Suppressor macrophage treated with lipopolysaccharide for 1 hour (primary cell): ENCODE measurements around the gene KLF11.

Experiments
- DNase-seq, 3 donors: peaks; one replicate each; pipeline ENCODE4 v3.0.0-alpha.2; 2020 to 2022

KLF11 gene

DNA sequence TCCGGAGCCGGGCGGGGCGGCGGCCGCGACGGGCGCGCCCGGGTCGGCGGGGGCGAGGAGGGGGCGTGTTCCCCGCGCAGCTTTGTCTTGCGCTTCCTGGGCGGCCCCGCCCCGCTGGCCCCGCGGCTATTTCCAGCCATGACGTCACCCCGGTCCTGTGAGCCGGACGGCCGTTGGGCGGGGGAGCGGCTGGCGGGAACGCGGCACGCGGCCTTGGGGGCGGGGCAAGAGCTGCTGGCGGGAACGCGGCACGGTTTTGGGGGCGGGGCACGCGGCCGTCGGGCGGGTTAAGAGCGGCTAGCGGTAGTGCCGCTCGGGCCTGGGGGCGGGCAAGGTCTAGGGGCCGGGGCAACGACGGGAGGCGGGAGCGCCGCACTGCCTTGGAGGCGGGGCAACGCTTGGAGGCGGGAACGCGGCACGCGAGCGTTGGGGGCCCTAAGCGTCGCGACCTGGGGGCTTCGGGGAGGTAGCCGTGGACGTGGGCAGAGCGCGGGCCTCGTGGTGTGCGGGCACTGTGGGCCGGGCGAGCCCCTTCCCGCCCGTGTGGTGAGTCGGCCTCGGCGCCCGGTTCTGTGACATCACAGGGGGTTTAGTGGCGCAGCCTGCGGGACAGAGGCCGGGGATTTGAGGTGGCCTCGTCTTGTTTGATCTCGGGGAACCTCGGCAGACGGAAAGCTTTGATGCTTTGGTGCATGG, 704 bp downstream of the KLF11 start:
- DNase-seq, result peak; percentile 98 to 99 (median 99)

- no peak for DNase-seq
Observed at GRCh38 chr2:10045561-10046355, 2.4 kb downstream of the KLF11 start.

GRCh38 chr2:10046931-10047330, 3.6 kb downstream of the KLF11 start:
- no peak for DNase-seq

- DNase-seq, result no peak
Observed at GRCh38 chr2:10047616-10048500, 4.5 kb downstream of the KLF11 start.

- DNase-seq, result peak; percentile 65 to 79 (median 78)
Observed at GRCh38 chr2:10048501-10049171, 5.3 kb downstream of the KLF11 start.

DNA sequence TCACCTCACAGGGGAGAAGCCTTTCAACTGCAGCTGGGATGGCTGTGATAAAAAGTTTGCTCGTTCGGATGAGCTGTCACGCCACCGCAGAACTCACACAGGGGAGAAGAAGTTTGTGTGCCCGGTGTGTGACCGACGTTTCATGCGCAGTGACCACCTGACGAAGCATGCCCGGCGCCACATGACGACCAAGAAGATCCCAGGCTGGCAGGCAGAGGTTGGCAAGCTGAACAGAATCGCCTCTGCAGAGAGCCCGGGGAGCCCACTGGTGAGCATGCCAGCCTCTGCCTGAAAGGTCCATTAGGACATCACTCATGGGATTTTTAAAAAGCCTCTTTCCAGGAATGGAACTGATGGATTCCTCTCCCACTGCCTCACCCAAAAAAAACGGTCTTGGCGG, 8.9 kb downstream of the KLF11 start:
- DNase-seq, result no peak

DNA sequence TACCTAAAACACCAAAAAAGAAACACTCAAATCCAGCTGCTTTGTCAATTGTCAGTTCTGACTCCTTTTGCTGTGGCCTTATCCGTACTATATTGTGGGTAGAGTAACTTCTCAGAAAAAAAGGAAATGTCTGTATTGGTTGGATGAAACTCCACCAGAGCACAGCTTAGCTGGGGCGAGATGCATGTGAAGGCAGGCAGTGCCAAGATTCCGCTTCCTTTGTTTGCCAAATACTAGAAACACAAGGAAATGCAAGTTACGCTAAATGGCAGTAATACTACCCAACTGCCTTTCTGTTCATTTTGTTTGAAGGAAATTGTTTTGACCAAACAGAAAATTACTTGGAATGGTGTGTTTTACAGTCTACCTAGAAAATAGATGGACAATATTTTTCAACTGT, 10.0 kb downstream of the KLF11 start:
- no peak for DNase-seq

- no peak for DNase-seq
Observed at GRCh38 chr2:10054424-10054823, 11.1 kb downstream of the KLF11 start.

GRCh38 chr2:10054976-10055375, 11.6 kb downstream of the KLF11 start:
- no peak for DNase-seq

- DNase-seq, result no peak
Observed at GRCh38 chr2:10056439-10056838, 13.1 kb downstream of the KLF11 start.

GRCh38 chr2:10057231-10058107, 14.1 kb downstream of the KLF11 start:
- DNase-seq, result peak; percentile 92 to 93 (median 93)

- DNase-seq, result no peak
Observed at GRCh38 chr2:10058251-10059015, 15.1 kb downstream of the KLF11 start.

DNA sequence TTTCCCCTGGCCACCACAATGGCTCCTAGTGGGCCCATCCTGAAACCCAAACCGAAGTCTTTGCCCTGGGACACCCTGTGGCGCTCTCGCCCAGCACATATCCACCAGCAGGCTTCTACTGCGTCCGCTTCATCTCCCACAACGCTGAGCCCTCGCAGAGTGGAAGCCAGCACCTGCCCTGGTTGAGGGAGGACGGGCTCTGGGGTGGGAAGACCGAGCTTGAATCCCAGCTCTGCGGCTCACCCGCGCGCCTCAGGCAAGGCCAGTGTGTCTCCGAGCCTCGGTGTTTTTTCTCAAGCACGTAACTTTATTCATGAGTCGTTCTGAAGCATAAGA, 15.6 kb downstream of the KLF11 start:
- DNase-seq, result no peak

DNA sequence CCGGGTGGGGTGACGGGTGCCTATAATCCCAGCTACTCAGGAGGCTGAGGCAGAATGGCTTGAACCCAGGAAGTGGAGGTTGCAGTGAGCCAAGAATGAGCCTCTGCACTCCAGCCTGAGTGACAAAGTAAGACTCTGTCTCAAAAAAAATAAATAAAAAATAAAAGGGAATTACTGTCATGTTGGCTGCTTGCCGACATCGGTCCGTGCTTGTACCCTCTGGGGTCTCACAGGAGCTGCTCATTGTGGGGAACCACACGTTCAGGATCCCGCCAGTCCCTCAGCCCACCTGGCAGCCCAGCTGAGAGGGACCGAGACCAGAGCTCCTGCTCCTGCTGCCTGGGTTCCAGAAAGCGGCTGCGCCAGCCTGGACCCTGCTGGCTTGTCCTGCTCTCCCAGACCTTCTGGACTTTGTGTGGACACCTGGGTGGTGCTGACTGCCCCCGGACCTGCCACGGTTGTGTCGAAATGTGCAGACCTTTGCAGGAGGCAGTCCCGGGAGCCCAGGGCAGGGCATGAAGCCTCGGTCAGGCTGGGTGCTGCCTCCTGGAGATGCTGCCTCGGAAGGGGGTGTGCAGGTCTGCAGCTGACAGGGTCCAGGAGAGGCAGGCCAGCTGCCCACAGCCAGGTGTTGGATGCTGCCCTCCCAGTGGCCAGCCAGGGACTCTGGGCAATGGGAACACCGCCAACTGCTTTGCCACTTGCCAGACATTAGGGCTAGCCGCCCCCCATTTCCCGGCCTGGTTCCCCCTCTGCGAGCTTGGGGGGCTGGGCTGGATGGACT, 16.4 kb downstream of the KLF11 start:
- DNase-seq, result no peak

DNA sequence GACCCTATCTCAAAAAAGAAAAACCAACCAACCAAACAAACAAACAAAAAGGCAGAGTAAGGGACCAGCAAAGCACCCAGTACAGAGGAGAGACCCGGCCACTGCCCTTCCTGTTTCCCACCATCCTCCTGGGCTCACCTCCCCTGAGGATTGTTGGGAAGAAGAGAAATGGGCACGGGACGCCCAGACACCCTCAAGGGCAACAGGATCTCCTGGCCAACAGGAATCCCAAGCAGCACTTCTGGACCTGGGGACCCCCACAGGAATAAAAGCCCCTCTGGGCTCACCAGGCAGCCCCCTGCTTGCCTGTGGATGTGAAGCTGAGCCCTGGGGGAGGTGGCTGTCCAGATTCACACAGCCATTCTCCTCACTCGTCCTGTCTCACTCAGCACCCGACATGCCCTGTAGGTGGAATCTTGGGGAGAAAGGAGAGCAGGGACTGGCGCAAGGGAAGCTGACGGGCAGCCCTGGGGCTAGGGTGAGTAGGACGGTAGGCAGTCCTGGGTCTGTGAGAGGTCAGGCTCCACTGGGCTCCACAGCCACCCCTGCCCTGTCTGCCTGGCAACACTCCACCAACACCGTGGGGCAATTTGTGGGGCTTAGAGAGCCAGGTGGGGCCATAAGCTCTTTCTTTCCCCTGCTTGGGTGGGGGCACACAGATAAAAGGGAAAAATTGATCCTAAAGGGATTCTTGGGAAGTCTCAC, 18.0 kb downstream of the KLF11 start:
- DNase-seq, result no peak

DNA sequence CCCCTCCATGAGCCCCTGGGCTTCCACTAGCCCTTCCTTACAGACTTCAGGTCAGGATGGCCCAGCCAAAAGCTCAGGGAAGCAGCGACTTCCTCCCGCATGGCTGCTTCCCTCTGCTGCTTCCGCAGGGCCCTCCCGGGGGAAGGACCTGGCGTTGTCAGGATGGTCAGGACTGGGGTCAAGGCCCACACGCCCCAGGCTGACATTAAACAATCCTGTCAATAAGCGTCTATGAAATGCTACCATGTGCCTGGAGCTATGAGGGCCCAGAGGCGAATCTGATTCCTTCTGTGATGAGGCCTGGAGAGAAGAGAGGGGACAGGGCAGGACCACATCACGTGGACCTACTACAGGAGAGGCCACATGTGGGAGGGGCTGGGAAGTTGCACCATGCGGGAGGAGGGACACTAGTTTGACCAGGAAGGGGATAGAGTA, 19.6 kb downstream of the KLF11 start:
- no peak for DNase-seq

GRCh38 chr2:10063566-10063965, 20.2 kb downstream of the KLF11 start:
- no peak for DNase-seq

DNA sequence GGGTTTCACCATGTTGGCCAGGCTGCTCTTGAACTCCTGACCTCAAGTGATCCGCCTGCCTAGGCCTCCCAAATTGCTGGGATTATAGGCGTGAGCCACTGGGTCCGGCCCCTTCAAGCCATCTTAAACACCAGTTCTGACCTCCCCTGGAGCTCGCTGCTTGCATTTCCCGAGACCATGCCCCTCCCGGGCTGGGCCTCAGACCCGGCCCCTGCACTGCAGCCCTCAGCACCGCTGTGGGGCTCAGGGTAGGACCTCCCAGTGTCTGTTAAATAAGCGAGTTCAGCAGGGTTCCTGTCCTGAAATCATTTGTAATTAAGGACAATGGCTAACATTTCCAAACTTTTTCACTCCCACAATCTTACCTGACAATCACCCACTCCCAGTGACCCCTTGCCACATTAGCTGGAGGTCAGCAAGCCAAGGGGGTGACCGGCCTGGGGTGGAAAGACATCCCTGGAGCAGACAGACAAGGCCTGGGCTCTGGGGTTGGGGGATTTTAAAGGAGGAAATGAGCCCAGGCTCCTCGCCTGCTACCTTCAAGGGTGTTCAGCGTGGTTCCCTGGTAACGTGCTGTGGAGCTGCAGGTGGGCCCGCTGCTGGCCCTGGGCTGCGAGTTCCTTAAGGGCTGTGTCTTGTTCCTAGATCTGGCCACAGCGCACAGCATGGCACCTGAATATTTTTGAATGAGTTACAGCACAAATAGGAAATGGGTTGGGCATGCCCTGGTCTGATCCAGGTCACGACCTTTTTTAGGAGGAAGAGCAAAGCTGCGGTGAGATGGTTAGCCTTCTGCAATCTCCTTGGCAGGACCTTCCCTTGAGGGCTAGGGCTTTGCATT, 21.8 kb downstream of the KLF11 start:
- DNase-seq, result no peak

DNA sequence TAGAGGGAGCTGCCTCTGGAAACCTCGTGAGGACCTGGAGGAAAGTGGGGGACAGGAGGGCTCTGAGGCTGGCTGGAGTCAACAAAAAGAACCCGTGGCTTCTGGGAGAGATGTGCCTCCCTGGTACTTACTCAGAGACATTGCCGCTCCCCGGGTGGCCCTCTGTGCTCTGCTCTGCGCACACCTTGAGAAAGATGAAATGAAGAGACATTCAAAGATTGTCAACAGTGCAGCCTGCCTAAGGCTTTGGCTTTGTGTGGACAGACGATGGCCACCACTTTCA, 22.4 kb downstream of the KLF11 start:
- DNase-seq, result no peak
